Endothelial cell of umbilical vein (primary cell): Measurements from ENCODE around the gene DIP2C. TPM values are rescaled to one million over a fixed set of nuclear protein-coding genes. Genes with fewer than 3 reads are reported as not detected.

Experiments used
- BruUV-seq: library from RNA; stranded (reverse); fragments of 400-500 nt; replicated peaks from 2 replicates; lab custom pipeline; 2021; lab: Mats Ljungman, UMichigan
- CTCF ChIA-PET: fragments of 300-600, 350-600 bp; sonication (Branson Sonifier 250); formaldehyde crosslinking; loops from one replicate; lab custom pipeline; 2021; ENCODE audit warnings: antibody characterized with exemption, inconsistent platforms; lab: Charles Lee
- POLR2A ChIA-PET: fragments of 300-600, 350-600 bp; sonication (Branson Sonifier 250); formaldehyde crosslinking; loops from one replicate; lab custom pipeline; 2021; ENCODE audit warnings: antibody characterized with exemption, inconsistent platforms; lab: Charles Lee
- DNase-seq: peaks from one replicate; pipeline ENCODE4 v3.0.0-alpha.2; 2011; ENCODE audit warnings: low read depth, low spot score
- FAIRE-seq: peaks from 2 replicates; lab custom pipeline; 2011; peaks lifted over from hg19 to GRCh38; lab: Jason Lieb, UNC
- H2AFZ ChIP-seq: 2 replicates; pipeline ENCODE4 v1.6.0; 2012; ENCODE audit warnings: low read depth, low read length, control low read depth, inconsistent platforms
- H3K27ac ChIP-seq: 2 replicates; pipeline ENCODE4 v1.5.1; 2011; ENCODE audit warnings: low read depth, mild to moderate bottlenecking, control low read depth, low read length, moderate library complexity; ENCODE audit not compliant: insufficient read depth
- H3K27me3 ChIP-seq, 2 experiments: 2 replicates each; pipeline versions ENCODE4 v1.6.0 to v1.6.1; 2011; ENCODE audit warnings: low read length in 2 of 2, mixed read lengths in 1 of 2; ENCODE audit not compliant: control insufficient read depth in 2 of 2, insufficient read depth in 2 of 2
- H3K36me3 ChIP-seq, 2 experiments: 2 replicates in 1 of 2; 3 replicates in 1 of 2; pipeline ENCODE4 v1.5.1; 2011; ENCODE audit warnings: low read length in 2 of 2, mild to moderate bottlenecking in 1 of 2, moderate library complexity in 1 of 2; ENCODE audit not compliant: control insufficient read depth in 2 of 2, insufficient read depth in 2 of 2; ENCODE audit errors: extremely low read depth in 1 of 2
- H3K4me1 ChIP-seq: 3 replicates; pipeline ENCODE4 v1.5.1; 2011; ENCODE audit warnings: mild to moderate bottlenecking, low read length; ENCODE audit not compliant: control insufficient read depth, insufficient read depth; ENCODE audit errors: extremely low read depth
- H3K4me2 ChIP-seq: 2 replicates; pipeline ENCODE4 v1.6.1; 2011; ENCODE audit warnings: low read length, control low read depth, mixed read lengths; ENCODE audit not compliant: insufficient read depth
- H3K4me3 ChIP-seq, 3 experiments: fragments of 200-600 bp in 1 of 3; sonication (generic), shearing (Covaris generic) in 1 of 3; replicated peaks in 1 of 3; 2 replicates each; pipeline ENCODE4 v1.5.1; 2011 to 2016; ENCODE audit warnings: control low read depth in 3 of 3, low read length in 3 of 3, mild to moderate bottlenecking in 2 of 3, inconsistent platforms in 1 of 3, low read depth in 1 of 3, moderate library complexity in 1 of 3; ENCODE audit not compliant: insufficient read depth in 1 of 3
- H3K79me2 ChIP-seq: 2 replicates; pipeline ENCODE4 v1.6.0; 2012; ENCODE audit warnings: low read length, inconsistent platforms; ENCODE audit not compliant: control insufficient read depth, insufficient read depth
- H3K9ac ChIP-seq: replicated peaks from 2 replicates; pipeline ENCODE3; 2011; ENCODE audit warnings: low read length, control low read depth; ENCODE audit not compliant: insufficient read depth; ENCODE audit errors: extremely low read depth
- H3K9me1 ChIP-seq: replicated peaks from 3 replicates; pipeline ENCODE4 v1.6.0; 2011; ENCODE audit warnings: mild to moderate bottlenecking, low read length; ENCODE audit not compliant: control insufficient read depth, insufficient read depth; ENCODE audit errors: extremely low read depth
- H3K9me3 ChIP-seq: replicated peaks from 2 replicates; pipeline ENCODE4 v1.5.1; 2012; ENCODE audit warnings: low read length, inconsistent platforms; ENCODE audit not compliant: control insufficient read depth, insufficient read depth
- H4K20me1 ChIP-seq: replicated peaks from 2 replicates; pipeline ENCODE3; 2011; ENCODE audit warnings: mild to moderate bottlenecking, low read length; ENCODE audit not compliant: control insufficient read depth, insufficient read depth; ENCODE audit errors: extremely low read depth
- EZH2 ChIP-seq: IDR thresholded peaks from 2 replicates; pipeline ENCODE4 v1.6.1; 2012; ENCODE audit warnings: borderline replicate concordance, low read depth, mild to moderate bottlenecking, moderate library complexity, low read length, inconsistent platforms; ENCODE audit not compliant: severe bottlenecking
- GATA2 ChIP-seq: IDR thresholded peaks from 2 replicates; pipeline ENCODE4 v1.7.0; 2011; ENCODE audit warnings: low read depth, mild to moderate bottlenecking, moderate library complexity, mixed read lengths, low read length; ENCODE audit not compliant: insufficient read length, insufficient read depth
- JUN ChIP-seq: IDR thresholded peaks from 2 replicates; pipeline ENCODE4 v1.6.1; 2011; ENCODE audit warnings: borderline replicate concordance, low read depth; ENCODE audit not compliant: insufficient read length, insufficient read depth
- MYC ChIP-seq: IDR thresholded peaks from one replicate; pipeline ENCODE4 v1.6.1; 2011; ENCODE audit warnings: mild to moderate bottlenecking, low read depth, low read length
- POLR2A ChIP-seq: IDR thresholded peaks from 2 replicates; pipeline ENCODE4 v1.6.1; 2012; ENCODE audit warnings: low read depth, mild to moderate bottlenecking, control low read depth, low read length
- POLR2AphosphoS5 ChIP-seq: IDR thresholded peaks from 2 replicates; pipeline ENCODE4 v1.6.1; 2012; ENCODE audit warnings: low read depth, mild to moderate bottlenecking, control low read depth, low read length, moderate library complexity; ENCODE audit not compliant: insufficient read depth
- dilution Hi-C: fragments of 300-500 bp; cut with MboI; formaldehyde crosslinking; loops from one replicate; pipeline ENCODE4 v1.15.0; 2019; ENCODE audit warnings: low sequenced_read_pairs; ENCODE audit not compliant: extremely low pct_ligation_motif_present
- intact Hi-C: fragments of 100-400 bp; cut with micrococcal nuclease; formaldehyde crosslinking; loops from one replicate; pipeline ENCODE4 v1.10.0; 2022
- polyA plus RNA-seq, 4 experiments: library from polyadenylated mRNA; depleted of rRNA in 3 of 4; stranded (reverse) in 3 of 4; unstranded in 1 of 4; fragments of >200 nt; gene quantifications; 2 replicates each; pipeline versions ENCODE4 v1.2.1 to v1.2.3, GENCODE V29; 2011 to 2012; ENCODE audit warnings: missing spikeins in 1 of 4
- total RNA-seq: library from RNA; stranded (reverse); gene quantifications from 2 replicates; pipeline ENCODE4 v1.2.3, GENCODE V29; 2021
- TF ChIP-seq, protein P1 (sequence below), 2 donors: IDR thresholded peaks; 1 replicate in 1 of 2; 2 replicates in 1 of 2; pipeline ENCODE4 v1.5.1; 2011; ENCODE audit warnings: low read length in 2 of 2, mild to moderate bottlenecking in 2 of 2, moderate library complexity in 2 of 2, control low read depth in 1 of 2, inconsistent platforms in 1 of 2, low read depth in 1 of 2; ENCODE audit not compliant: insufficient read depth in 1 of 2; ENCODE audit errors: extremely low read depth in 1 of 2
- TF ChIP-seq, protein P2 (sequence below): IDR thresholded peaks from 2 replicates; pipeline ENCODE4 v1.6.1; 2011; ENCODE audit not compliant: insufficient read depth, insufficient read length

Gene DIP2C
- total and polyA plus RNA-seq, 2 donors (not counting 3 experiments of a cell fraction or from before 2014, with no cell fraction given): 3.6 to 10.7 TPM

DNA sequence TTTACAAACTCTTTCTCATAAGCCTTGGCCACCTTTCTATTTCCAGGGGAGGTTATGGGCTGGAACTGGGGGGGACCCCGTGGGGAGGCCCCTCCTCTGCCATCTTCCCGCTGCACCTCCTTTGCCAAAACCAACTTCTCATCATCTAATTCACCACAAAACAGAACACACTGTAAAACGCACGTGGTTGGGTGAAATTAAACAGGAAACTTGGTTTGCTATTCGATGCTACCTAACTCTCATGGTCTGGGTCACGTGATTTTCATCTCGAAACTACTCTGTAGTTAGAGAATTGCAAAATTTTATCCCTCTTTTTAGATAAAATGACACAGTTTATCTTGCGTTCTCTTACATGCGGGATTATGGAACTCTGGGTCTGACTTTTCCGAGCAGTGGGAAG lies 312.2 kb downstream of the DIP2C start:
- no peaks in the 10 kb centered on the region for H3K9me3 ChIP-seq
- POLR2A ChIA-PET: no interaction called here

More for the DNA sequence above, 312.2 kb downstream of the DIP2C start:
- Histone ChIP-seq H3K9me1 (no peaks in the 10 kb centered on the region), H4K20me1 (no peaks in the 10 kb centered on the region), H3K4me2 (no peak overlapping the region), H3K9ac (no peak overlapping the region), H3K36me3 (no peaks in the 10 kb centered on the region), H3K27me3 (no peaks in the 10 kb centered on the region), H3K4me3 (no peak overlapping the region), H3K4me1 (no peaks in the 10 kb centered on the region), H3K79me2 (no peaks in the 10 kb centered on the region), H3K27ac (no peak overlapping the region), H2AFZ (no peak overlapping the region)
- no peak for TF ChIP-seq JUN
- TF ChIP-seq POLR2AphosphoS5: no peak
- TF ChIP-seq, protein P1, sequence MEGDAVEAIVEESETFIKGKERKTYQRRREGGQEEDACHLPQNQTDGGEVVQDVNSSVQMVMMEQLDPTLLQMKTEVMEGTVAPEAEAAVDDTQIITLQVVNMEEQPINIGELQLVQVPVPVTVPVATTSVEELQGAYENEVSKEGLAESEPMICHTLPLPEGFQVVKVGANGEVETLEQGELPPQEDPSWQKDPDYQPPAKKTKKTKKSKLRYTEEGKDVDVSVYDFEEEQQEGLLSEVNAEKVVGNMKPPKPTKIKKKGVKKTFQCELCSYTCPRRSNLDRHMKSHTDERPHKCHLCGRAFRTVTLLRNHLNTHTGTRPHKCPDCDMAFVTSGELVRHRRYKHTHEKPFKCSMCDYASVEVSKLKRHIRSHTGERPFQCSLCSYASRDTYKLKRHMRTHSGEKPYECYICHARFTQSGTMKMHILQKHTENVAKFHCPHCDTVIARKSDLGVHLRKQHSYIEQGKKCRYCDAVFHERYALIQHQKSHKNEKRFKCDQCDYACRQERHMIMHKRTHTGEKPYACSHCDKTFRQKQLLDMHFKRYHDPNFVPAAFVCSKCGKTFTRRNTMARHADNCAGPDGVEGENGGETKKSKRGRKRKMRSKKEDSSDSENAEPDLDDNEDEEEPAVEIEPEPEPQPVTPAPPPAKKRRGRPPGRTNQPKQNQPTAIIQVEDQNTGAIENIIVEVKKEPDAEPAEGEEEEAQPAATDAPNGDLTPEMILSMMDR (IDR thresholded peaks at IDR 0.05; ENCODE audit: extremely low read depth in 1 of 2, insufficient read depth in 1 of 2, low read depth in 1 of 2, low read length in 2 of 2): no peak
- TF ChIP-seq GATA2: no peak
- TF ChIP-seq POLR2A: no peak
- TF ChIP-seq EZH2: no peak
- TF ChIP-seq, protein P2, sequence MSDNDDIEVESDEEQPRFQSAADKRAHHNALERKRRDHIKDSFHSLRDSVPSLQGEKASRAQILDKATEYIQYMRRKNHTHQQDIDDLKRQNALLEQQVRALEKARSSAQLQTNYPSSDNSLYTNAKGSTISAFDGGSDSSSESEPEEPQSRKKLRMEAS: no peak
- TF ChIP-seq MYC: no peak
- DNase-seq: no peak
- intact Hi-C loops (no loop called here), dilution Hi-C loops (no loop called here)
- BruUV-seq: no TSS peak
- FAIRE-seq: no peak
- CTCF ChIA-PET: no interaction called here
